ENCODE results near the gene CA5A. TPM values are rescaled to one million over a fixed set of nuclear protein-coding genes. Genes with fewer than 3 reads are reported as not detected.
A peak's percentile ranks its signal among the peaks of the same experiment; 100 is the strongest.

The CA5A gene
- total and polyA plus RNA-seq, 2 of the 13 experiments (the other 11 are each of a cell fraction or from before 2014, with no cell fraction given) = 66.8 to 106 TPM

GRCh38 chr16:87842209-87842869 is 94.0 kb downstream of the CA5A start (continued):
- TF ChIP-seq, protein P1, sequence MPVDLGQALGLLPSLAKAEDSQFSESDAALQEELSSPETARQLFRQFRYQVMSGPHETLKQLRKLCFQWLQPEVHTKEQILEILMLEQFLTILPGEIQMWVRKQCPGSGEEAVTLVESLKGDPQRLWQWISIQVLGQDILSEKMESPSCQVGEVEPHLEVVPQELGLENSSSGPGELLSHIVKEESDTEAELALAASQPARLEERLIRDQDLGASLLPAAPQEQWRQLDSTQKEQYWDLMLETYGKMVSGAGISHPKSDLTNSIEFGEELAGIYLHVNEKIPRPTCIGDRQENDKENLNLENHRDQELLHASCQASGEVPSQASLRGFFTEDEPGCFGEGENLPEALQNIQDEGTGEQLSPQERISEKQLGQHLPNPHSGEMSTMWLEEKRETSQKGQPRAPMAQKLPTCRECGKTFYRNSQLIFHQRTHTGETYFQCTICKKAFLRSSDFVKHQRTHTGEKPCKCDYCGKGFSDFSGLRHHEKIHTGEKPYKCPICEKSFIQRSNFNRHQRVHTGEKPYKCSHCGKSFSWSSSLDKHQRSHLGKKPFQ (CRISPR knock-in tag; IDR thresholded peaks at IDR 0.05; ENCODE audit: insufficient replicate concordance) = no peak
- TF ChIP-seq PAX8 (CRISPR knock-in tag; IDR thresholded peaks at IDR 0.05; ENCODE audit: borderline replicate concordance) = no peak
- peak; percentile 67; the same call in 1 of the 2 replicates for TF ChIP-seq REPIN1 (CRISPR knock-in tag; IDR thresholded peaks at IDR 0.05; ENCODE audit: borderline replicate concordance, low read depth)
- TF ChIP-seq MYC (CRISPR knock-in tag; IDR thresholded peaks at IDR 0.05; ENCODE audit: borderline replicate concordance) = peak; percentile 64; the same call in 1 of the 2 replicates
- 0 out of 2 replicates have a peak, but pooled peaks have one; percentile 30 for TF ChIP-seq THAP11 (CRISPR knock-in tag; IDR thresholded peaks at IDR 0.05)
- peak; percentile 62 for TF ChIP-seq FOXO1 (CRISPR knock-in tag; IDR thresholded peaks at IDR 0.05)
- TF ChIP-seq BCL6 (CRISPR knock-in tag; IDR thresholded peaks at IDR 0.05) = peak; percentile 64
- TF ChIP-seq POLR2AphosphoS2 (IDR thresholded peaks at IDR 0.05; ENCODE audit: low read depth, low read length) = no peak
- TF ChIP-seq GABPA (IDR thresholded peaks at IDR 0.05; ENCODE audit: low read depth, low read length) = no peak
- no peak for TF ChIP-seq GABPA (CRISPR knock-in tag; IDR thresholded peaks at IDR 0.05; ENCODE audit: low read depth)
- TF ChIP-seq FOSL2 (CRISPR knock-in tag; IDR thresholded peaks at IDR 0.05) = 0 out of 2 replicates have a peak, but pooled peaks have one; percentile 8
- TF ChIP-seq, protein P2, sequence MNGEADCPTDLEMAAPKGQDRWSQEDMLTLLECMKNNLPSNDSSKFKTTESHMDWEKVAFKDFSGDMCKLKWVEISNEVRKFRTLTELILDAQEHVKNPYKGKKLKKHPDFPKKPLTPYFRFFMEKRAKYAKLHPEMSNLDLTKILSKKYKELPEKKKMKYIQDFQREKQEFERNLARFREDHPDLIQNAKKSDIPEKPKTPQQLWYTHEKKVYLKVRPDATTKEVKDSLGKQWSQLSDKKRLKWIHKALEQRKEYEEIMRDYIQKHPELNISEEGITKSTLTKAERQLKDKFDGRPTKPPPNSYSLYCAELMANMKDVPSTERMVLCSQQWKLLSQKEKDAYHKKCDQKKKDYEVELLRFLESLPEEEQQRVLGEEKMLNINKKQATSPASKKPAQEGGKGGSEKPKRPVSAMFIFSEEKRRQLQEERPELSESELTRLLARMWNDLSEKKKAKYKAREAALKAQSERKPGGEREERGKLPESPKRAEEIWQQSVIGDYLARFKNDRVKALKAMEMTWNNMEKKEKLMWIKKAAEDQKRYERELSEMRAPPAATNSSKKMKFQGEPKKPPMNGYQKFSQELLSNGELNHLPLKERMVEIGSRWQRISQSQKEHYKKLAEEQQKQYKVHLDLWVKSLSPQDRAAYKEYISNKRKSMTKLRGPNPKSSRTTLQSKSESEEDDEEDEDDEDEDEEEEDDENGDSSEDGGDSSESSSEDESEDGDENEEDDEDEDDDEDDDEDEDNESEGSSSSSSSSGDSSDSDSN (CRISPR knock-in tag; IDR thresholded peaks at IDR 0.05) = peak; percentile 59; the same call in 1 of the 2 replicates
- peak; percentile 26; the same call in 1 of the 2 replicates for TF ChIP-seq POLR2G (IDR thresholded peaks at IDR 0.05; ENCODE audit: low read depth, low read length)
- no peak for TF ChIP-seq ZBTB49 (CRISPR knock-in tag; IDR thresholded peaks at IDR 0.05; ENCODE audit: borderline replicate concordance)
